H1 (cell line): ENCODE data around the gene KCTD20. TPM values are rescaled to one million over a fixed set of nuclear protein-coding genes. Genes with fewer than 3 reads are reported as not detected.
A peak's percentile ranks its signal among the peaks of the same experiment; 100 is the strongest.

Experiments
- CTCF ChIA-PET: fragments of 300-600 bp; sonication (Branson Sonifier 250); formaldehyde crosslinking; loops from one replicate; lab custom pipeline; 2021; ENCODE audit not compliant: partially characterized antibody; lab: Charles Lee
- POLR2A ChIA-PET: fragments of 300-600 bp; sonication (Branson Sonifier 250); formaldehyde crosslinking; loops from one replicate; lab custom pipeline; 2021; ENCODE audit warnings: inconsistent platforms; ENCODE audit not compliant: partially characterized antibody; lab: Charles Lee
- DNase-seq, 2 experiments: peaks; one replicate each; pipeline versions ENCODE4 v3.0.0 to v3.0.0-alpha.2; 2010 to 2022; ENCODE audit warnings: low spot score in 2 of 2, low read depth in 1 of 2, mixed read lengths in 1 of 2
- FAIRE-seq: peaks from 2 replicates; lab custom pipeline; 2011; peaks lifted over from hg19 to GRCh38; lab: Jason Lieb, UNC
- H2AFZ ChIP-seq: 2 replicates; pipeline ENCODE4 v1.8.1; 2012; ENCODE audit warnings: low read length, inconsistent platforms
- H2AK5ac ChIP-seq: 2 replicates; pipeline ENCODE4 v1.6.1; 2013; ENCODE audit warnings: low read depth, low read length
- H2BK120ac ChIP-seq: replicated peaks from 2 replicates; pipeline ENCODE3; 2013; ENCODE audit warnings: low read depth, low read length, inconsistent platforms
- H2BK12ac ChIP-seq: 2 replicates; pipeline ENCODE4 v1.6.1; 2013; ENCODE audit warnings: low read depth, low read length
- H2BK15ac ChIP-seq: 2 replicates; pipeline ENCODE4 v1.6.1; 2013; ENCODE audit warnings: low read length
- H2BK20ac ChIP-seq: 2 replicates; pipeline ENCODE4 v1.6.1; 2013; ENCODE audit warnings: low read length
- H2BK5ac ChIP-seq: 2 replicates; pipeline ENCODE4 v1.6.1; 2013; ENCODE audit warnings: low read depth, low read length
- H3K14ac ChIP-seq: 2 replicates; pipeline ENCODE4 v1.6.1; 2013; ENCODE audit warnings: inconsistent platforms; ENCODE audit not compliant: insufficient read length
- H3K18ac ChIP-seq: 2 replicates; pipeline ENCODE4 v1.6.1; 2013; ENCODE audit warnings: low read length; ENCODE audit errors: extremely low read depth
- H3K23ac ChIP-seq: 2 replicates; pipeline ENCODE4 v1.6.1; 2013; ENCODE audit warnings: inconsistent platforms; ENCODE audit not compliant: insufficient read length
- H3K23me2 ChIP-seq: 2 replicates; pipeline ENCODE4 v1.6.1; 2013; ENCODE audit warnings: low read depth, low read length
- H3K27ac ChIP-seq: 2 replicates; pipeline ENCODE4 v1.6.1; 2011; ENCODE audit warnings: low read depth, low read length, inconsistent platforms
- H3K27me3 ChIP-seq, 4 experiments: replicated peaks in 1 of 4; 1 replicate in 1 of 4; 2 replicates in 3 of 4; pipeline versions ENCODE4 v1.6.1 to v1.8.1; 2011 to 2013; ENCODE audit warnings: low read length in 3 of 4, mild to moderate bottlenecking in 3 of 4, inconsistent platforms in 2 of 4, mixed read lengths in 2 of 4, moderate library complexity in 1 of 4; ENCODE audit not compliant: control insufficient read depth in 3 of 4, insufficient read depth in 3 of 4; ENCODE audit errors: extremely low read depth in 1 of 4
- H3K36me3 ChIP-seq, 4 experiments: 2 replicates each; pipeline versions ENCODE4 v1.6.1 to v1.8.1; 2011 to 2013; ENCODE audit warnings: mild to moderate bottlenecking in 4 of 4, low read length in 3 of 4, moderate library complexity in 2 of 4, control low read depth in 1 of 4, inconsistent platforms in 1 of 4; ENCODE audit not compliant: insufficient read depth in 4 of 4, control insufficient read depth in 2 of 4
- H3K4ac ChIP-seq: replicated peaks from 2 replicates; pipeline ENCODE3; 2013; ENCODE audit warnings: low read length, low read depth, mixed read lengths, inconsistent platforms; ENCODE audit not compliant: insufficient read length
- H3K4me1 ChIP-seq, 4 experiments: replicated peaks in 1 of 4; 1 replicate in 1 of 4; 2 replicates in 3 of 4; pipeline versions ENCODE4 v1.6.1 to v1.8.1; 2011 to 2013; ENCODE audit warnings: low read length in 3 of 4, inconsistent platforms in 2 of 4, mixed read lengths in 1 of 4; ENCODE audit not compliant: insufficient read depth in 4 of 4, control insufficient read depth in 3 of 4
- H3K4me2 ChIP-seq, 2 experiments: 2 replicates each; pipeline versions ENCODE4 v1.6.1 to v1.8.1; 2011 to 2013; ENCODE audit warnings: low read depth in 2 of 2, low read length in 2 of 2, control low read depth in 1 of 2, inconsistent platforms in 1 of 2, mild to moderate bottlenecking in 1 of 2; ENCODE audit not compliant: insufficient read depth in 1 of 2
- H3K4me3 ChIP-seq, 4 experiments: fragments of 200-600, 300-600 bp in 1 of 4; sonication (generic), shearing (Covaris generic), sonication (Bioruptor Twin) in 1 of 4; 2 replicates each; pipeline versions ENCODE4 v1.5.1 to v1.8.1; 2011 to 2016; ENCODE audit warnings: low read length in 4 of 4, low read depth in 3 of 4, control low read depth in 2 of 4, inconsistent platforms in 2 of 4, mild to moderate bottlenecking in 2 of 4, mixed read lengths in 1 of 4, moderate library complexity in 1 of 4; ENCODE audit not compliant: insufficient read depth in 2 of 4; ENCODE audit errors: extremely low read depth in 1 of 4
- H3K56ac ChIP-seq: replicated peaks from 2 replicates; pipeline ENCODE3; 2013; ENCODE audit warnings: low read depth, mild to moderate bottlenecking, mixed read lengths, low read length, inconsistent platforms; ENCODE audit not compliant: insufficient read length
- H3K79me1 ChIP-seq: 2 replicates; pipeline ENCODE4 v1.6.1; 2013; ENCODE audit warnings: low read depth, low read length, control low read depth
- H3K79me2 ChIP-seq, 2 experiments: 2 replicates each; pipeline versions ENCODE4 v1.6.1 to v1.8.1; 2012 to 2013; ENCODE audit warnings: low read length in 2 of 2, mild to moderate bottlenecking in 2 of 2, inconsistent platforms in 1 of 2; ENCODE audit not compliant: insufficient read depth in 2 of 2, control insufficient read depth in 1 of 2
- H3K9ac ChIP-seq, 4 experiments: replicated peaks in 1 of 4; 1 replicate in 1 of 4; 2 replicates in 3 of 4; pipeline versions ENCODE4 v1.6.1 to v1.8.1; 2011 to 2013; ENCODE audit warnings: low read depth in 3 of 4, low read length in 3 of 4, control low read depth in 2 of 4, mild to moderate bottlenecking in 2 of 4, moderate library complexity in 2 of 4, inconsistent platforms in 1 of 4; ENCODE audit errors: extremely low read depth in 1 of 4
- H3K9me3 ChIP-seq, 2 experiments: 2 replicates each; pipeline versions ENCODE4 v1.6.1 to v1.8.1; 2012 to 2013; ENCODE audit warnings: mild to moderate bottlenecking in 2 of 2, moderate library complexity in 2 of 2, control low read depth in 1 of 2, inconsistent platforms in 1 of 2, low read depth in 1 of 2, low read length in 1 of 2, mixed read lengths in 1 of 2; ENCODE audit not compliant: insufficient read depth in 2 of 2
- H4K20me1 ChIP-seq, 2 experiments: replicated peaks in 1 of 2; 2 replicates each; pipeline versions ENCODE3 to v1.8.1; 2011 to 2013; ENCODE audit warnings: inconsistent platforms in 2 of 2, low read length in 2 of 2, mild to moderate bottlenecking in 1 of 2; ENCODE audit not compliant: insufficient read depth in 2 of 2, control insufficient read depth in 1 of 2
- H4K5ac ChIP-seq: 2 replicates; pipeline ENCODE4 v1.6.1; 2013; ENCODE audit warnings: low read length, low read depth, mixed read lengths, inconsistent platforms; ENCODE audit not compliant: insufficient read length
- H4K8ac ChIP-seq: 2 replicates; pipeline ENCODE4 v1.8.0; 2013; ENCODE audit warnings: mild to moderate bottlenecking, moderate library complexity, low read length, inconsistent platforms; ENCODE audit not compliant: insufficient read depth; ENCODE audit errors: extremely low read depth
- H4K91ac ChIP-seq: replicated peaks from 2 replicates; pipeline ENCODE3; 2013; ENCODE audit warnings: low read length, mixed read lengths, inconsistent platforms; ENCODE audit not compliant: insufficient read length
- BCL11A ChIP-seq, 2 experiments: IDR thresholded peaks; one replicate each; pipeline ENCODE4 v1.6.1; 2011; ENCODE audit warnings: low read depth in 2 of 2, low read length in 2 of 2, mild to moderate bottlenecking in 2 of 2
- CBX5 ChIP-seq: fragments of 300-800, 300-1000 bp; sonication (generic); IDR thresholded peaks from 2 replicates; pipeline ENCODE4 v1.7.1; 2016; ENCODE audit warnings: antibody characterized with exemption, low read length, low read depth
- CREB1 ChIP-seq: IDR thresholded peaks from 2 replicates; pipeline ENCODE4 v1.6.1; 2012; ENCODE audit warnings: inconsistent platforms
- GABPA ChIP-seq: IDR thresholded peaks from 2 replicates; pipeline ENCODE4 v1.6.1; 2011; ENCODE audit warnings: mild to moderate bottlenecking, low read length, moderate library complexity, borderline replicate concordance; ENCODE audit not compliant: insufficient read depth
- KDM5A ChIP-seq: fragments of 200-600 bp; IDR thresholded peaks from 2 replicates; pipeline ENCODE4 v1.7.1; 2012; ENCODE audit warnings: mild to moderate bottlenecking, low read length, inconsistent platforms, mixed read lengths
- POLR2AphosphoS5 ChIP-seq: IDR thresholded peaks from 2 replicates; pipeline ENCODE4 v1.6.1; 2011; ENCODE audit warnings: low read depth, low read length
- SIRT6 ChIP-seq: IDR thresholded peaks from one replicate; pipeline ENCODE4 v1.7.1; 2012; ENCODE audit warnings: low read length, inconsistent platforms
- SRF ChIP-seq: IDR thresholded peaks from 2 replicates; pipeline ENCODE4 v1.6.1; 2011; ENCODE audit warnings: mild to moderate bottlenecking, low read depth, low read length, moderate library complexity
- SUZ12 ChIP-seq: fragments of 200-600 bp; sonication (generic); IDR thresholded peaks from 2 replicates; pipeline ENCODE4 v1.6.1; 2012; ENCODE audit warnings: mild to moderate bottlenecking, inconsistent platforms, low read length, moderate library complexity, mixed read lengths
- TBP ChIP-seq: IDR thresholded peaks from 2 replicates; pipeline ENCODE4 v1.6.1; 2011; ENCODE audit warnings: low read depth, low read length, improper control_type of control experiment
- WGBS, 2 experiments: shearing (Covaris generic) in 1 of 2; methylation state at CpG; one replicate each; pipeline versions ENCODE4 v1.1.6 to v1.1.7; 2013 to 2015; ENCODE audit warnings: low lambda C conversion rate in 2 of 2, mixed read lengths in 2 of 2, inconsistent platforms in 1 of 2, low coverage in 1 of 2, missing lambda C conversion rate in 1 of 2; ENCODE audit not compliant: insufficient replicate concordance in 2 of 2, insufficient coverage in 1 of 2, insufficient read length in 1 of 2; ENCODE audit errors: extremely low coverage in 1 of 2, missing lambda C conversion rate in 1 of 2; 5-methylcytosine and 5-hydroxymethylcytosine counted together
- polyA plus RNA-seq, 7 experiments: library from polyadenylated mRNA; depleted of rRNA in 3 of 7; stranded (reverse) in 5 of 7; unstranded in 2 of 7; fragments of >200 nt in 5 of 7; fragments of 200-250 nt in 2 of 7; gene quantifications; 1 replicate in 5 of 7; 2 replicates in 1 of 7; 4 replicates in 1 of 7; pipeline versions ENCODE4 v1.2.1 to v1.2.3, GENCODE V29; 2011 to 2013; ENCODE audit warnings: missing spikeins in 2 of 7, mixed read lengths in 2 of 7
- total RNA-seq: library from RNA; stranded (reverse); fragmentation: NEBNext Ultra II Directional; extraction: Animal tissue kit (Norgen Biotek cat#: 25700); gene quantifications from 2 replicates; pipeline ENCODE4 v1.2.1, GENCODE V29; 2021
- TF ChIP-seq, protein P1 (sequence below), 3 experiments: IDR thresholded peaks; 1 replicate in 2 of 3; 2 replicates in 1 of 3; pipeline versions ENCODE4 v1.5.1 to v1.6.1; 2011; ENCODE audit warnings: low read length in 3 of 3, mild to moderate bottlenecking in 3 of 3, inconsistent platforms in 2 of 3, low read depth in 1 of 3, moderate library complexity in 1 of 3; ENCODE audit not compliant: insufficient read depth in 1 of 3; ENCODE audit errors: control extremely low read depth in 1 of 3
- TF ChIP-seq, protein P2 (sequence below): IDR thresholded peaks from 2 replicates; pipeline ENCODE4 v1.6.1; 2012; ENCODE audit warnings: inconsistent platforms

KCTD20 gene
- total and polyA plus RNA-seq, 2 of the 8 experiments (the other 6 are each of a cell fraction or from before 2014, with no cell fraction given), result 10.1 to 26.2 TPM

DNA sequence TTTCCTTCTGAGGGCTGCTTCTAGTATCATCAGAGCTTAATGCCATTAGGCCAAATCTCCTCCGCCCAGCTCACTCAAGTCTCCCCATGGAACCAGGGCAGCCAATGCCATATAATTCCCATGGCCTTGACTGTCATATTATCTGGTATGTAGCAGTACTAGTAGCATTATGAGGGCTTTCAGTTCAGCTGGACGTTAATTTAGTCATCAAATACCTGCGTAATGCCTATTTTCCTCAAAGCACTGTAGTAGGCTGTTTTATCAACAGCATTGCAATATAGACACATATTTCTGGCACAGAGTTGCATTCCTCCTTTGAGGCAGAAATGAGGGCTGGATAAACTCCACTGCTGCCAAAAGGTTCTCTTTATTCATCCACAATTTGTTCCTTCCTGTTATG, 1.7 kb downstream of the KCTD20 start:
- peaks cover 5% of the 10 kb centered on the region for H3K23me2 ChIP-seq
- ChIA-PET CTCF (interaction anchor here (0.7 to 2.0 kb wide), 6 partner anchors 13 to 94 kb away, joined by 3 to 6 read pairs (median 4); no protein-coding TSS in a partner anchor), POLR2A (interaction anchor here (1.0 to 2.0 kb wide), 2 partner anchors 12 to 41 kb away, joined by 3 to 6 read pairs; no protein-coding TSS in a partner anchor)
- DNase-seq, result no peak
- H4K8ac ChIP-seq, result no peak overlapping the region
- no peak for FAIRE-seq
- H3K56ac ChIP-seq, result no peak overlapping the region
- no peak overlapping the region for H2BK15ac ChIP-seq
- no peak overlapping the region for H3K23ac ChIP-seq
- no peaks in the 10 kb centered on the region for H3K27me3 ChIP-seq
- peak overlapping the region; percentile 70 to 92 for H3K4me2 ChIP-seq
- no peak overlapping the region for H2BK12ac ChIP-seq
- no peaks in the 10 kb centered on the region for H4K20me1 ChIP-seq
- H3K79me2 ChIP-seq, result peaks cover 0 to 55% of the 10 kb centered on the region in 2 experiments; a peak in 2 of 4 replicates
- no peak overlapping the region for H3K14ac ChIP-seq
- no peak overlapping the region for H3K9ac ChIP-seq
- H3K9me3 ChIP-seq, result 0 out of 4 replicates have a peak, but pooled peaks cover 0 to 2% of the 10 kb centered on the region in 2 experiments
- peaks cover 0 to 6% (median 4%) of the 10 kb centered on the region in 4 experiments; a peak in 4 of 7 replicates for H3K4me1 ChIP-seq
- H3K4me3 ChIP-seq, result peak overlapping the region in 3 of 4 experiments; percentile 80 to 96 (median 92); a peak in 3 of 8 replicates
- H3K18ac ChIP-seq, result no peak overlapping the region
- no peak overlapping the region for H2AK5ac ChIP-seq
- peaks cover 0 to 3% (median 0%) of the 10 kb centered on the region in 4 experiments; a peak in 2 of 8 replicates for H3K36me3 ChIP-seq
- H3K27ac ChIP-seq, result no peak overlapping the region
- no peak overlapping the region for H2AFZ ChIP-seq
- H4K91ac ChIP-seq, result no peak overlapping the region
- 84% methylated on average over 3 of the region's 3 CpGs; no CpG with 5 or more reads in 1 of the 2 experiments for WGBS, 2 experiments
- no peak overlapping the region for H2BK120ac ChIP-seq
- H3K4ac ChIP-seq, result no peak overlapping the region
- H2BK20ac ChIP-seq, result no peak overlapping the region
- H2BK5ac ChIP-seq, result no peak overlapping the region
- H3K79me1 ChIP-seq, result peaks cover 2% of the 10 kb centered on the region; the same call in 1 of the 2 replicates
- no peak overlapping the region for H4K5ac ChIP-seq
- no peak for TF ChIP-seq SRF
- TF ChIP-seq BCL11A (IDR thresholded peaks at IDR 0.05; ENCODE audit: low read depth in 2 of 2, low read length in 2 of 2), result no peak
- TF ChIP-seq CBX5, result no peak
- no peak for TF ChIP-seq POLR2AphosphoS5
- TF ChIP-seq, protein P1, sequence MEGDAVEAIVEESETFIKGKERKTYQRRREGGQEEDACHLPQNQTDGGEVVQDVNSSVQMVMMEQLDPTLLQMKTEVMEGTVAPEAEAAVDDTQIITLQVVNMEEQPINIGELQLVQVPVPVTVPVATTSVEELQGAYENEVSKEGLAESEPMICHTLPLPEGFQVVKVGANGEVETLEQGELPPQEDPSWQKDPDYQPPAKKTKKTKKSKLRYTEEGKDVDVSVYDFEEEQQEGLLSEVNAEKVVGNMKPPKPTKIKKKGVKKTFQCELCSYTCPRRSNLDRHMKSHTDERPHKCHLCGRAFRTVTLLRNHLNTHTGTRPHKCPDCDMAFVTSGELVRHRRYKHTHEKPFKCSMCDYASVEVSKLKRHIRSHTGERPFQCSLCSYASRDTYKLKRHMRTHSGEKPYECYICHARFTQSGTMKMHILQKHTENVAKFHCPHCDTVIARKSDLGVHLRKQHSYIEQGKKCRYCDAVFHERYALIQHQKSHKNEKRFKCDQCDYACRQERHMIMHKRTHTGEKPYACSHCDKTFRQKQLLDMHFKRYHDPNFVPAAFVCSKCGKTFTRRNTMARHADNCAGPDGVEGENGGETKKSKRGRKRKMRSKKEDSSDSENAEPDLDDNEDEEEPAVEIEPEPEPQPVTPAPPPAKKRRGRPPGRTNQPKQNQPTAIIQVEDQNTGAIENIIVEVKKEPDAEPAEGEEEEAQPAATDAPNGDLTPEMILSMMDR (IDR thresholded peaks at IDR 0.05; ENCODE audit: control extremely low read depth in 1 of 3, insufficient read depth in 1 of 3, low read depth in 1 of 3, low read length in 3 of 3), result no peak
- TF ChIP-seq SIRT6, result no peak
- no peak for TF ChIP-seq GABPA
- no peak for TF ChIP-seq KDM5A
- TF ChIP-seq CREB1, result no peak
- TF ChIP-seq TBP, result no peak
- TF ChIP-seq, protein P2, sequence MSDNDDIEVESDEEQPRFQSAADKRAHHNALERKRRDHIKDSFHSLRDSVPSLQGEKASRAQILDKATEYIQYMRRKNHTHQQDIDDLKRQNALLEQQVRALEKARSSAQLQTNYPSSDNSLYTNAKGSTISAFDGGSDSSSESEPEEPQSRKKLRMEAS, result no peak
- no peak for TF ChIP-seq SUZ12
